Measurements from ENCODE around the gene ABLIM3. TPM values are rescaled to one million over a fixed set of nuclear protein-coding genes. Genes with fewer than 3 reads are reported as not detected.

Gene ABLIM3
- total RNA-seq, result under 1 TPM in 1 of 2 experiments, not detected in 1; 0.21 TPM

- Mint-ChIP-seq H3K4me3 (peak within 1 kb of the TSS; percentile 13), H3K36me3 (no peaks in the 10 kb centered on the region), H3K27me3 (peaks cover 40% of the 10 kb centered on the region), H3K9me3 (ENCODE audit: low read depth) (no peaks in the 10 kb centered on the region), H3K27ac (no peak within 1 kb of the TSS), H3K4me1 (peaks cover 2% of the 10 kb centered on the region)
- DNase-seq, result peak; percentile 74
- CTCF ChIA-PET, result interaction anchor here (0.6 to 6.1 kb wide), 31 partner anchors 10 to 410 kb away, joined by 3 to 65 read pairs (median 3); no protein-coding TSS in a partner anchor
- peak; percentile 97 for ATAC-seq
These were observed at the start of gene ABLIM3 for GRCh38 chr5:149141224-149141956. Gene ABLIM3, plus strand, starts transcription at chr5:149141493. Its CDS starts 603 bp downstream, at chr5:149142096.

- DNase-seq, result no peak
- CTCF ChIA-PET, result no interaction called here
- Mint-ChIP-seq H3K9me3 (ENCODE audit: low read depth) (peaks cover 5% of the 10 kb centered on the region), H3K4me1 (no peaks in the 10 kb centered on the region), H3K27me3 (peaks cover 8% of the 10 kb centered on the region), H3K4me3 (no peak overlapping the region), H3K27ac (no peak overlapping the region), H3K36me3 (no peaks in the 10 kb centered on the region)
- no peak for ATAC-seq
These were observed 47.7 kb upstream of the ABLIM3 start for GRCh38 chr5:149093625-149094024.

GRCh38 chr5:149094996-149095395 lies 46.3 kb upstream of the ABLIM3 start:
- peaks cover 14% of the 10 kb centered on the region for H3K9me3 Mint-ChIP-seq (ENCODE audit: low read depth)
- H3K4me3 Mint-ChIP-seq, result no peak overlapping the region
- ATAC-seq (no peak), DNase-seq (no peak)
- H3K36me3 Mint-ChIP-seq, result peaks cover 6% of the 10 kb centered on the region
- CTCF ChIA-PET, result no interaction called here
- H3K4me1 Mint-ChIP-seq, result peaks cover 3% of the 10 kb centered on the region
- peaks cover 9% of the 10 kb centered on the region for H3K27me3 Mint-ChIP-seq
- no peak overlapping the region for H3K27ac Mint-ChIP-seq

- H3K27ac Mint-ChIP-seq, result no peak overlapping the region
- peaks cover 12% of the 10 kb centered on the region for H3K36me3 Mint-ChIP-seq
- H3K27me3 Mint-ChIP-seq, result peaks cover 20% of the 10 kb centered on the region
- no peak for ATAC-seq
- DNase-seq, result no peak
- CTCF ChIA-PET, result no interaction called here
- no peak overlapping the region for H3K4me3 Mint-ChIP-seq
- peaks cover 5% of the 10 kb centered on the region for H3K4me1 Mint-ChIP-seq
- H3K9me3 Mint-ChIP-seq (ENCODE audit: low read depth), result peaks cover 18% of the 10 kb centered on the region
These were observed 41.4 kb upstream of the ABLIM3 start for GRCh38 chr5:149099920-149100319.

- Mint-ChIP-seq H3K36me3 (peaks cover 12% of the 10 kb centered on the region), H3K27ac (no peak overlapping the region), H3K9me3 (ENCODE audit: low read depth) (peaks cover 18% of the 10 kb centered on the region), H3K27me3 (peaks cover 20% of the 10 kb centered on the region), H3K4me3 (no peak overlapping the region), H3K4me1 (peaks cover 5% of the 10 kb centered on the region)
- no peak for ATAC-seq
- CTCF ChIA-PET, result no interaction called here
- no peak for DNase-seq
These were observed 41.0 kb upstream of the ABLIM3 start for GRCh38 chr5:149100331-149100730.

GRCh38 chr5:149108651-149109280 lies 32.5 kb upstream of the ABLIM3 start:
- CTCF ChIA-PET, result interaction anchor here (0.6 kb wide), 1 partner anchor 312 kb away, joined by 3 read pairs; no protein-coding TSS in a partner anchor
- Mint-ChIP-seq H3K9me3 (ENCODE audit: low read depth) (no peaks in the 10 kb centered on the region), H3K27ac (no peak overlapping the region), H3K4me3 (no peak overlapping the region), H3K27me3 (peaks cover 5% of the 10 kb centered on the region), H3K36me3 (no peaks in the 10 kb centered on the region), H3K4me1 (no peaks in the 10 kb centered on the region)
- no peak for ATAC-seq
- no peak for DNase-seq

GRCh38 chr5:149110406-149110805 lies 30.9 kb upstream of the ABLIM3 start:
- Mint-ChIP-seq H3K4me1 (no peaks in the 10 kb centered on the region), H3K36me3 (no peaks in the 10 kb centered on the region), H3K4me3 (no peak overlapping the region), H3K27me3 (peaks cover 16% of the 10 kb centered on the region), H3K9me3 (ENCODE audit: low read depth) (no peaks in the 10 kb centered on the region), H3K27ac (no peak overlapping the region)
- ATAC-seq (no peak), DNase-seq (no peak)
- CTCF ChIA-PET, result no interaction called here

- Mint-ChIP-seq H3K4me3 (no peak overlapping the region), H3K27ac (no peak overlapping the region), H3K27me3 (peaks cover 38% of the 10 kb centered on the region), H3K4me1 (peaks cover 10% of the 10 kb centered on the region), H3K36me3 (no peaks in the 10 kb centered on the region), H3K9me3 (ENCODE audit: low read depth) (no peaks in the 10 kb centered on the region)
- CTCF ChIA-PET, result no interaction called here
- DNase-seq, result no peak
- no peak for ATAC-seq
These were observed 27.6 kb upstream of the ABLIM3 start for GRCh38 chr5:149113669-149114068.

- Mint-ChIP-seq H3K27me3 (peaks cover 46% of the 10 kb centered on the region), H3K4me1 (peaks cover 11% of the 10 kb centered on the region), H3K9me3 (ENCODE audit: low read depth) (no peaks in the 10 kb centered on the region), H3K36me3 (no peaks in the 10 kb centered on the region), H3K4me3 (no peak overlapping the region), H3K27ac (no peak overlapping the region)
- DNase-seq (peak; percentile 61), ATAC-seq (peak; percentile 86)
- CTCF ChIA-PET, result interaction anchor here (0.6 to 2.5 kb wide), 22 partner anchors 8 to 384 kb away, joined by 3 to 18 read pairs (median 4); no protein-coding TSS in a partner anchor
These were observed 26.6 kb upstream of the ABLIM3 start for GRCh38 chr5:149114403-149115312.

- H3K4me1 Mint-ChIP-seq, result peaks cover 11% of the 10 kb centered on the region
- no peak overlapping the region for H3K27ac Mint-ChIP-seq
- no peak overlapping the region for H3K4me3 Mint-ChIP-seq
- ATAC-seq (peak; percentile 62), DNase-seq (no peak)
- peaks cover 54% of the 10 kb centered on the region for H3K27me3 Mint-ChIP-seq
- no peaks in the 10 kb centered on the region for H3K36me3 Mint-ChIP-seq
- CTCF ChIA-PET, result interaction anchor here (0.7 to 1.3 kb wide), 2 partner anchors 24 to 151 kb away, joined by 3 to 5 read pairs; partner anchors contain the start of gene ABLIM3
- no peaks in the 10 kb centered on the region for H3K9me3 Mint-ChIP-seq (ENCODE audit: low read depth)
These were observed 23.3 kb upstream of the ABLIM3 start for GRCh38 chr5:149117970-149118369.

- DNase-seq (no peak), ATAC-seq (no peak)
- CTCF ChIA-PET, result no interaction called here
- Mint-ChIP-seq H3K27ac (no peak overlapping the region), H3K36me3 (no peaks in the 10 kb centered on the region), H3K27me3 (peaks cover 54% of the 10 kb centered on the region), H3K9me3 (ENCODE audit: low read depth) (no peaks in the 10 kb centered on the region), H3K4me3 (no peak overlapping the region), H3K4me1 (peaks cover 11% of the 10 kb centered on the region)
These were observed 22.8 kb upstream of the ABLIM3 start for GRCh38 chr5:149118463-149118862.

GRCh38 chr5:149121145-149121544 lies 20.1 kb upstream of the ABLIM3 start:
- CTCF ChIA-PET, result interaction anchor here (1.1 to 1.2 kb wide), 2 partner anchors 20 to 85 kb away, joined by 3 to 4 read pairs; partner anchors contain the start of gene ABLIM3
- Mint-ChIP-seq H3K36me3 (no peaks in the 10 kb centered on the region), H3K9me3 (ENCODE audit: low read depth) (no peaks in the 10 kb centered on the region), H3K27me3 (peaks cover 53% of the 10 kb centered on the region), H3K27ac (no peak overlapping the region), H3K4me3 (no peak overlapping the region), H3K4me1 (peaks cover 11% of the 10 kb centered on the region)
- ATAC-seq (no peak), DNase-seq (no peak)

- H3K4me3 Mint-ChIP-seq, result no peak overlapping the region
- H3K36me3 Mint-ChIP-seq, result no peaks in the 10 kb centered on the region
- ATAC-seq (no peak), DNase-seq (no peak)
- H3K9me3 Mint-ChIP-seq (ENCODE audit: low read depth), result no peaks in the 10 kb centered on the region
- CTCF ChIA-PET, result interaction anchor here (1.2 to 1.4 kb wide), 2 partner anchors 8 to 393 kb away, joined by 3 read pairs; no protein-coding TSS in a partner anchor
- peaks cover 5% of the 10 kb centered on the region for H3K4me1 Mint-ChIP-seq
- no peak overlapping the region for H3K27ac Mint-ChIP-seq
- peaks cover 48% of the 10 kb centered on the region for H3K27me3 Mint-ChIP-seq
These were observed 18.1 kb upstream of the ABLIM3 start for GRCh38 chr5:149123211-149123610.

Measured in activated CD8-positive, alpha-beta memory T cell treated with anti-CD3 and anti-CD28 coated beads, Interleukin-2, amount 10 ng/mL, durations not matched to agents 7 days and 5 days (primary cell).